GM21423 (cell line): ENCODE results near the gene PTPN18.
"Not testable (repeated sequence)": the region's sequence is repeated elsewhere in the genome, so short reads cannot be mapped to it uniquely, and the experiment has no call there.

Experiments used
- ATAC-seq: cut with Tn5 transposase; IDR thresholded peaks from one replicate; pipeline ENCODE4 v1.9.1; 2021; ENCODE audit warnings: mild to moderate bottlenecking, moderate library complexity; ENCODE audit not compliant: unreplicated experiment

The PTPN18 gene

GRCh38 chr2:130355578-130356431, at the start of gene PTPN18:
Gene PTPN18 (plus strand): TSS chr2:130356056. CDS start chr2:130356108, 52 bp downstream.
- peak; percentile 83 for ATAC-seq

- no peak for ATAC-seq
Observed at GRCh38 chr2:130307850-130308249, 48.0 kb upstream of the PTPN18 start.

GRCh38 chr2:130310881-130311280, 45.0 kb upstream of the PTPN18 start:
- no peak for ATAC-seq

- ATAC-seq, result no peak
Observed at GRCh38 chr2:130313812-130314334, 42.0 kb upstream of the PTPN18 start.

- no peak for ATAC-seq
Observed at GRCh38 chr2:130314377-130314776, 41.5 kb upstream of the PTPN18 start.

GRCh38 chr2:130316596-130316995, 39.3 kb upstream of the PTPN18 start:
- ATAC-seq, result no peak

DNA sequence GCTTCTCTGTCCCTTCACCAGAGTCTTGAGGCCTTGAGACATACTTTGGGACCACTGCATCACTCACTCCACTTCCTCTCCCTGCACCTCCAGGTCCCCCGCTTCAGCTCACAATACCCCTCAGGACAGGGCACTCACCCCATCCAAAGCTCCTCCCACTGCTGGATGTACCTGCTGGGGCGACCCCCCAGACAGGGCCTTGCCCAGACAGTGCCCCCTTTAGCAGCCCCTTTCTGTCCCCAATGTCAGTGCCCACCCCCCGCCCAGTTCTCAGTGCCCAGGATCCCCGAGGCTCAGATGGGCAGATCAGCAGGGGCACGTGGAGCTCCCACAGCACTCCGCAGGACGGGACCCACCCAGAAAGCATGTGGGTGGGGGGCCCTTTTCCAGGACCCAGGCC, 37.0 kb upstream of the PTPN18 start:
- ATAC-seq, result no peak

DNA sequence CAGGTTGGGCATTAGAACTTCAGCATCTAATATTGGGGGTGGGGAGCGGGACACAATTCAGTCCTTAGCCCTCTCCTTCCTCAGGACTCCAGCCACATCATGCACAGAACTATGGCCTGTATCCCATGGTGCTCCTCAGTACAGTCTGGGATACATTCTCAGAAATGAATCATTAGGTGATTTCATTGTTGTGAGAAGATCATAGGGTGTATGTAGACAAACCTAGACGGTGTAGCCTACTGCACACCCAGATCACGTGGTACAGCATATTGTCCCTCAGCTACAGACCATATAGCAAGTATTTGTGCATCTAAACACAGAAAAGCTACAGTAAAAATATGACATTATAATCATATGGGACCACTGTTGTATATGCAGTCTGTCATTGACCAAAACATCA, 36.3 kb upstream of the PTPN18 start:
- no peak for ATAC-seq

- ATAC-seq, result no peak
Observed at GRCh38 chr2:130327703-130328527, 27.9 kb upstream of the PTPN18 start.

- no peak for ATAC-seq
Observed at GRCh38 chr2:130328710-130329109, 27.1 kb upstream of the PTPN18 start.

DNA sequence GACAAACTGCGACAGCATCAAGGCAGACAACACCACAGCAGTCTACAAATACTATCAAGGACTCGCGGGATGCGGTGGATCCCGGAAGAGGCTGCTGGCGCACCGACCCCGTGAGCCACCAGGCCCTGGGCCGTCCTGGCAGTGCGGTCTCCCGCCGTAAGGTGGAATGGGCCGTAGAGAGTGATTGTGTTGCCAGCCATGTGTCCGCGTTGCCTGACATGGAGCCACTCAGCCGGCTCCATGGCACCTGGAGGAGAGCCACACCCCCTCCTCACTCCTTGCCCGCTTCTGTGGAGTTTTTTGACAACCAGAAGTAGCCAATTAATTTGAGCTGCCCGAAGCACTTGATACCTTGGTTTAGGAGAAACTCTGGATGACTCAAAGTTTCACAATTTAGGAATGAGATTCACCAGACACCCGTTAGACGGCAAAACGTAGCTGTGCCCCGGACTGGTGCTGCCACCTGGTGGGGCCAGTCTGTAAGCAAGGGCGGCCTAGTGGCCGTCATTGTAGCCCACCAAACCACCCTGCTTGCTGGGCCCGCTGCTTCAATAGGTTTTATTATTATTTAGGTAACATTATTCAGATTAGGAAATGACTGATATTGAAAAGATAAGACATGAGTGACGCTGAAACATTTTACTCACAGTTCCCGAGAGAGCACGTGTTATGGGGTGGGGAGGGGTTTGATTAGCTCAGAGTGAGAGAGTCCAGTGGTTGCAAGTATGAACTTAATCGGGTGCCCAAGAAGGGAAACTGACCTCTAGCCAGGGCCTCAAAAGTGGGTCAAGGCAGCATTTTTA, 23.4 kb upstream of the PTPN18 start:
- ATAC-seq, result peak; percentile 80

GRCh38 chr2:130333253-130333652, 22.6 kb upstream of the PTPN18 start:
- not testable (repeated sequence) for ATAC-seq

DNA sequence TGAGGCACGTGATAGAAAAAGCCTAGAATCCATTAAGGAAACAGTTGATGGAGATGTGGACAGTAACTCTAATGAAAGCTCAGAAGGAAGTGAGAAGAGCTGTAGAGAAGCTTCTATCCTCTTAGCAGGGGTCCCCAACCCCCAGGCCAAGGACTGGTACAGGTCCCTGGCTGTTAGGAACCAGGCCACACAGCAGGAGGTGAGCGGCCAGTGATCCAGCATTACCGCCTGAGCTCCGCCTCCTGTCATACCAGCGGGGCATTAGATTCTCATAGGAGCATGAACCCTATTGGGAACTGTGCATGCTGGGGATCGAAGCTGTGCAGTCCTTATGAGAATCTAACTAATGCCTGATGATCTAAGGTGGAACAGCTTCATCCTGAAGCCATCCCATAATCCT, 21.8 kb upstream of the PTPN18 start:
- ATAC-seq, result no peak

GRCh38 chr2:130335226-130335625, 20.6 kb upstream of the PTPN18 start:
- no peak for ATAC-seq

DNA sequence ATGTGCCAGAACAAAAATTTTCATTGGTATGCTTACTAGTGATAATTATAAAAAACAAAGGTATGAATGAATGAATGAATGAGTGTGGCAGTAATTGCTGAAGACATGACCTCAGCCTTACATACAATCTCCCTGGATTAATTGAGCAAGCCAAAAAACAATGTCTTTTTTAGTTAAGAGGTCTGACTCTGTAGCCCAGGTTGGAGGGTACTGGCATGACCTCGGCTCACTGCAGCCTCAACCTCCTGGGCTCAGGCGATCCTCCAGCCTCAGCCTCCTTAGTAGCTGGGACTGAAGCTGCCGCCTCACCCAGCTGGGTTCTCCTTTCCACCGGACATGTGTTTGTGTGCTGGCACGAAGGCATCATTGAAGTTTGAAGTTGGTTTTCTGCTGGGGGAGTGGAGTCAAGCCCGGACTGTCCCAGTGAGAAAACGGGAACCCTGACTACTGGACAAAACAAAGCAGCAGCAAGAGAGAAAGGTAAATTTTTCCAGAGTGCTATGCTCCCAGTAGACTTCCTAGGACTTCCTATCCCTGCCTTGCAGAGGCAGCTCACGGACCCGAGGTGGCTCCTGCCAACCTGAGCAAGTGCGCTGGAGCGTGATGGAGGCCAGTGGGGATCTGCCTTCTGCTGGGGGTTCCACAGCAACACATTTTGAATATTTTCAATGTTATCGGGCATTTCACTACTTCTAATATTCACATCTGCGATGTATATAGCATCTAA, 19.5 kb upstream of the PTPN18 start:
- no peak for ATAC-seq

DNA sequence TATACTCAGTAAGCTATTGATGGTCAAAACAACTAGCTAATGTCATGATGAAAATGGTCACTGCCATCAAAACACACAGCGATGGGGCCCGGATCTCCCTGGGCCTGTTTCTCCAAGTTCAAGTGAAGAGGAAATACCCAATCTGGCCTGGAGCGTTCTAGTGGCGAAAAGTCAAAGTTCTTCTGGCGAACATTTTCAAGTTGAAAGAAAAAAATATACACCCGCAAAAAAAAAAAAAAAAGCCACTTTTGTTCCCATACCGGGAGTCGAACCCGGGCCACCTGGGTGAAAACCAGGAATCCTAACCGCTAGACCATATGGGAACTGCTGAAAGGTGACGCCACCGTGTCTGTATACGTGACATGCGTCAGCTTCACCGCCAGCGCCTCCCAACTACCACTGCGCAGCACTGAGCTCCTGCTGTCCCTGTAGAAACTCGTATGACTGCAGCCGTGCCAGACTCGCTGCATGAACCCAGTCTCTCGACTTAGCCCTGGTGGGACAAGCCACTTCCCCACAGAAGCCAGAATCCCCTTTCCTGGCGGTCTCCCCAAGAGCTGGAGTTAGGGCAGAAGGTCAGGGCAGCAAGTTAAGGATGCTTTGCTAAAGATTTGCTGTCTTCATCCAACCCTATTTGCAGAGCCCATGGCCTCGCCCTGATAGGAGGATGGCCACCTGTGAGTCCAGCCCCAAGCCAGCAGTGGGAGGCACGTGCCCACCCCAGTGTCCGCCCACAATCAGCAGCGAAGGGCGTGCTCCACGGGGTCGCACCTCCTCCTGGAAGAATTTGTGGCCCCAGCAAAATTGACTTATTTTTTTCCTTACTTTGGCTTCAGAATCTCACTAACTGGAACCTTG, 18.8 kb upstream of the PTPN18 start:
- ATAC-seq, result peak; percentile 27

DNA sequence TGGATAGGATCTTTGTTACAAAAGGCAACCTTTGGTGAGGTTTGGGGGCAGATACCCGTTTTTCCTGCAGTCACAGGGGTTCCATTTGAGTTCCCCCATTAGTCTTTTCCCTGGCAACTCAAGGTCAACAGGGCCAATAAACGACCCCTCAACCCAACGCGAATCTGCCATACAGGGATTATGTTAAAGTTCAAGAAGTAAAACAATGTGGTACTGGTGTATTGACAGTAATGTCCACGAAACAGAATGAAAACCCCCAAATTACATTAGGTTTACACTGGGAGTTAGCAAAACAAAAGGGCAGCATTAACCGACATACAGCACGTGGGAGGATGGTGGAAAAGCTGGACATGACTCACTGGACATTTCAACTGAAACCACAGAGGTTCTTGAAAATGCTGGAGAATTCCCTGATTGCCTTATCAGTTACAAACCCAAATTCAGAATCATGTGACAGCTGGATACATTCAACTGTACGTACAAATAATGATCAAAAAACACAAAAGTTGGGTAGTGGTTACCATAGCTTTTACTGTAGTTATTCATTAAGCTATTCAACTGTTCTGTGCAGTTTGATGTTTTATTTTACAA, 18.0 kb upstream of the PTPN18 start:
- no peak for ATAC-seq

DNA sequence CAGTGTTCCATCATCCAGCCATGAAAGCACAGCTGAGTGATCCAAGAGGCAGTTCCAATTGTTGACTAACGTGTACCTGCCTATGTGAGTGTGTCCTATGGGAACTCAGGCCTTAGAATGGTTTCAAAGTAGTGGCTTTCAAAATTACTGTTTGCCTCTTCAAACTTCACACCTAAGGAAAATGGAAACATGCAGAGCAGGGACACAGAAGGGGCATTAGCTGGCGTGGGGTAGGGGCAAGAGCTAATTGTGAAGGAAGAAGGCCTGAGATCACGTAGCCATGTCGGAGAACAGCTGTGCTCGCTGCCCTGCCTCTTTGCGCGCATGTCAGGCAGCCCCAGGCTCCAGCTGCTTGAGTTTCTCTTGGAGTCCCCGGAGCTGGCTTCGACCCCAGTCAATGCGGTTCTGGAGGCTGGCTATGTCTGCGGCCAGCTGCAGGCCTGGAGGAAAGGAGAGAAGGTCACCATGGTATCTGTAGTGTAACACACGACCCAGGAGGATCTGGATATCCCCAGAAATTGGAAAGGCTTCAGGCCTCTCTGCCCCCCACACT, 17.0 kb upstream of the PTPN18 start:
- no peak for ATAC-seq
